Transverse colon (tissue), 4 donors: ENCODE data around the gene PDCD11.

Source experiments
- EP300 ChIP-seq: sonication (generic); formaldehyde crosslinking; IDR thresholded peaks from one replicate; pipeline ENCODE4 v1.6.1; 2017; ENCODE audit warnings: antibody characterized with exemption, low read depth
- POLR2A ChIP-seq: fragments of 450-650 bp; IDR thresholded peaks from one replicate; pipeline ENCODE4 v1.6.1; 2016; ENCODE audit warnings: antibody characterized with exemption, mild to moderate bottlenecking, moderate library complexity
- POLR2AphosphoS5 ChIP-seq, 3 donors: sonication (generic); formaldehyde crosslinking; IDR thresholded peaks; one replicate each; pipeline ENCODE4 v1.6.1; 2016; ENCODE audit warnings: antibody characterized with exemption in 3 of 3
- TF ChIP-seq, protein P1 (sequence below), 5 experiments: fragments of 200-600 bp in 3 of 5; fragments of 450-650 bp in 2 of 5; sonication (generic) in 3 of 5; IDR thresholded peaks; 1 replicate in 2 of 5; 2 replicates in 3 of 5; pipeline ENCODE4 v1.5.1; 2016 to 2017; ENCODE audit warnings: antibody characterized with exemption in 5 of 5, inconsistent platforms in 3 of 5, mild to moderate bottlenecking in 2 of 5, moderate library complexity in 1 of 5

DNA sequence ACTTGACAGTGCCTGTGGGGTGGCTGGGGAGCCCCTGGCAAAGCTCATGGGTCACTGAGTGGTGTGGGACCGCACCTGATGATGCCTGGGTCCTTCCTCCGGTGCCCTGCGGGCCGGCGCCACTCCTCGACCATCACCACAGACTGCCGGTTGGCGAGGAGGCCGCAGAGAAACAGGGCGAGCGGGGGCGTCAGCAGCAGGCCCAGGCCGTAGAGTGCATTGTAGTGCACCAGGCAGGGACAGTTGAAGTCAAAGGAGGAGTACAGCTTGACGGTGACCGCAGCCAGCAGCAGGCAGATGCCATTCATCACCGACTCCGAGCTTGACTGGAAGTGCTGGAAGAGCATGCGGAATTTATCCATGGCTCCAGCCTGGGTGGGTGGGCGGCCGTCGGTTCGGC is 82.2 kb downstream of the PDCD11 start:
- TF ChIP-seq EP300 (no peak), POLR2A (no peak), POLR2AphosphoS5 (IDR thresholded peaks at IDR 0.05) (no peak)
- TF ChIP-seq, protein P1, sequence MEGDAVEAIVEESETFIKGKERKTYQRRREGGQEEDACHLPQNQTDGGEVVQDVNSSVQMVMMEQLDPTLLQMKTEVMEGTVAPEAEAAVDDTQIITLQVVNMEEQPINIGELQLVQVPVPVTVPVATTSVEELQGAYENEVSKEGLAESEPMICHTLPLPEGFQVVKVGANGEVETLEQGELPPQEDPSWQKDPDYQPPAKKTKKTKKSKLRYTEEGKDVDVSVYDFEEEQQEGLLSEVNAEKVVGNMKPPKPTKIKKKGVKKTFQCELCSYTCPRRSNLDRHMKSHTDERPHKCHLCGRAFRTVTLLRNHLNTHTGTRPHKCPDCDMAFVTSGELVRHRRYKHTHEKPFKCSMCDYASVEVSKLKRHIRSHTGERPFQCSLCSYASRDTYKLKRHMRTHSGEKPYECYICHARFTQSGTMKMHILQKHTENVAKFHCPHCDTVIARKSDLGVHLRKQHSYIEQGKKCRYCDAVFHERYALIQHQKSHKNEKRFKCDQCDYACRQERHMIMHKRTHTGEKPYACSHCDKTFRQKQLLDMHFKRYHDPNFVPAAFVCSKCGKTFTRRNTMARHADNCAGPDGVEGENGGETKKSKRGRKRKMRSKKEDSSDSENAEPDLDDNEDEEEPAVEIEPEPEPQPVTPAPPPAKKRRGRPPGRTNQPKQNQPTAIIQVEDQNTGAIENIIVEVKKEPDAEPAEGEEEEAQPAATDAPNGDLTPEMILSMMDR (IDR thresholded peaks at IDR 0.05) = no peak
